ENCODE measurements around the gene MRC2.

The MRC2 gene

DNA sequence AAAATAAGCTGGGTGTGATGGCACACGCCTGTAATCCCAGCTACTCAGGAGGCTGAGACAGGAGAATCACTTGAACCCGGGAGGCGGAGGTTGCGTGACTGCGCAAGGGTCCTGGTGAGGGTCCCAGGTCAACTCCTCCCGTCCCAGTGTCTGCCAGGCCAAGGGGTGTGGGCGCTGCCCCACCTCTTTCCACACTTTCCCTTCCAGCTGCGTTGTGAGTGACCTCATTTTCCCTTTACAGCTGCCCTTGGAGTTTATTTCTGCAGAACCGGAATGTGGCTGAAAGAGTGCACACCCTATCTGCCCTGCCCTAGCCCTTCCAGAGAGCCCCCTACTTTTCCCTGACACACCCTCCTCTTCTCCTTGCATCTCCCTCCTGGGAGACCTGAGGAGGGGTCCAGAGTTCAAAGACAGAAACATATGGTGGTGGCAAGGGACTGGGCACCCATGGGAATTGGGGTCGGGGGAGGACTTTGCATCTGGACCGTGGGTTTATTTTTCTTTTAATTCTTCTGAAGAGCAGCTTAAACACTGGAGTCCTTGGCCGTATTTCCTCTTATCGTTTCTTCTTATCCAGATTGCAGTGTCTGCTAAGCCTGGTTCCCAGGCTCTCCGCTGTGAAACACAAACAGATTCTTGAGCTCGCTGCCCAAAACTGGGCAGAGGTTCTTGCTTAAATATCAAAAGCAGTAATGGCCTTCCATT lies 20.9 kb downstream of the MRC2 start:
- no peaks in the 10 kb centered on the region for H3K36me3 ChIP-seq (ENCODE audit: insufficient read depth, low read length)
- H3K9ac ChIP-seq (ENCODE audit: low read depth, low read length): no peak overlapping the region
- no peaks in the 10 kb centered on the region for H4K20me1 ChIP-seq (ENCODE audit: insufficient read depth, low read length)
- no peak overlapping the region for H3K4me3 ChIP-seq (ENCODE audit: low read depth in 1 of 2, low read length in 2 of 2)
- H3K27ac ChIP-seq (ENCODE audit: low read length): no peak overlapping the region
- TF ChIP-seq EZH2 (IDR thresholded peaks at IDR 0.05; ENCODE audit: borderline replicate concordance, low read depth, low read length, severe bottlenecking): no peak
- TF ChIP-seq, protein P1, sequence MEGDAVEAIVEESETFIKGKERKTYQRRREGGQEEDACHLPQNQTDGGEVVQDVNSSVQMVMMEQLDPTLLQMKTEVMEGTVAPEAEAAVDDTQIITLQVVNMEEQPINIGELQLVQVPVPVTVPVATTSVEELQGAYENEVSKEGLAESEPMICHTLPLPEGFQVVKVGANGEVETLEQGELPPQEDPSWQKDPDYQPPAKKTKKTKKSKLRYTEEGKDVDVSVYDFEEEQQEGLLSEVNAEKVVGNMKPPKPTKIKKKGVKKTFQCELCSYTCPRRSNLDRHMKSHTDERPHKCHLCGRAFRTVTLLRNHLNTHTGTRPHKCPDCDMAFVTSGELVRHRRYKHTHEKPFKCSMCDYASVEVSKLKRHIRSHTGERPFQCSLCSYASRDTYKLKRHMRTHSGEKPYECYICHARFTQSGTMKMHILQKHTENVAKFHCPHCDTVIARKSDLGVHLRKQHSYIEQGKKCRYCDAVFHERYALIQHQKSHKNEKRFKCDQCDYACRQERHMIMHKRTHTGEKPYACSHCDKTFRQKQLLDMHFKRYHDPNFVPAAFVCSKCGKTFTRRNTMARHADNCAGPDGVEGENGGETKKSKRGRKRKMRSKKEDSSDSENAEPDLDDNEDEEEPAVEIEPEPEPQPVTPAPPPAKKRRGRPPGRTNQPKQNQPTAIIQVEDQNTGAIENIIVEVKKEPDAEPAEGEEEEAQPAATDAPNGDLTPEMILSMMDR (IDR thresholded peaks at IDR 0.05; ENCODE audit: borderline replicate concordance, extremely low read depth, low read length, poor library complexity, severe bottlenecking): no peak
- no peaks in the 10 kb centered on the region for H3K79me2 ChIP-seq (ENCODE audit: insufficient read depth, low read length)
- DNase-seq: no peak
- H2AFZ ChIP-seq (ENCODE audit: low read depth, low read length): no peak overlapping the region
- H3K27me3 ChIP-seq (ENCODE audit: insufficient read depth, low read length, poor library complexity): no peaks in the 10 kb centered on the region
- no peak overlapping the region for H3K4me2 ChIP-seq (ENCODE audit: insufficient read depth, low read length)
- peaks cover 14% of the 10 kb centered on the region for H3K4me1 ChIP-seq (ENCODE audit: insufficient read depth, low read length)
- H3K9me3 ChIP-seq (ENCODE audit: insufficient read depth, low read length, severe bottlenecking): no peaks in the 10 kb centered on the region
- no peak for ATAC-seq (ENCODE audit: insufficient read depth, low read depth)

DNA sequence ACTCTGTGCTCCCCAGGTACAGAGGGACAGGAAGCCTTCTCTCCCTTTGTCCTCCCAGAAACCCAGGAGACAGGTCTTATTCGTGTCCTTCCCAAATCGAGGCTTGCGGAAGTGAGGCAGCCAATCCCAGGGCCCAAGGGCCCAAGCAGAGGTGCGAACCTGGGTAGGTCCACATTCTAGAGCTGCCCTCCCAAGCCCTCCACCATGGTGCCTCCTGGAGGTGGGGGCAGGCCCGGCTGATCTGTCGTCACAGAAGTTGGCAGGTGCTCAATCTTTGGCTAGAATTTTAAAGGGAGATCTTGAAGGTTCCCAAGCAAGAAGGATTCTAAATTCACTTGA lies 21.5 kb downstream of the MRC2 start:
- no peaks in the 10 kb centered on the region for H3K27me3 ChIP-seq (ENCODE audit: insufficient read depth, low read length, poor library complexity)
- DNase-seq (no peak), ATAC-seq (ENCODE audit: insufficient read depth, low read depth) (no peak)
- no peak for TF ChIP-seq EZH2 (IDR thresholded peaks at IDR 0.05; ENCODE audit: borderline replicate concordance, low read depth, low read length, severe bottlenecking)
- TF ChIP-seq, protein P1 (IDR thresholded peaks at IDR 0.05; ENCODE audit: borderline replicate concordance, extremely low read depth, low read length, poor library complexity, severe bottlenecking): no peak
- peaks cover 17% of the 10 kb centered on the region for H3K4me1 ChIP-seq (ENCODE audit: insufficient read depth, low read length)
- H3K4me2 ChIP-seq (ENCODE audit: insufficient read depth, low read length): no peak overlapping the region
- H3K79me2 ChIP-seq (ENCODE audit: insufficient read depth, low read length): no peaks in the 10 kb centered on the region
- no peak overlapping the region for H2AFZ ChIP-seq (ENCODE audit: low read depth, low read length)
- no peaks in the 10 kb centered on the region for H3K9me3 ChIP-seq (ENCODE audit: insufficient read depth, low read length, severe bottlenecking)
- no peak overlapping the region for H3K9ac ChIP-seq (ENCODE audit: low read depth, low read length)
- no peaks in the 10 kb centered on the region for H3K36me3 ChIP-seq (ENCODE audit: insufficient read depth, low read length)
- no peaks in the 10 kb centered on the region for H4K20me1 ChIP-seq (ENCODE audit: insufficient read depth, low read length)
- H3K27ac ChIP-seq (ENCODE audit: low read length): no peak overlapping the region
- H3K4me3 ChIP-seq (ENCODE audit: low read depth in 1 of 2, low read length in 2 of 2): no peak overlapping the region

DNA sequence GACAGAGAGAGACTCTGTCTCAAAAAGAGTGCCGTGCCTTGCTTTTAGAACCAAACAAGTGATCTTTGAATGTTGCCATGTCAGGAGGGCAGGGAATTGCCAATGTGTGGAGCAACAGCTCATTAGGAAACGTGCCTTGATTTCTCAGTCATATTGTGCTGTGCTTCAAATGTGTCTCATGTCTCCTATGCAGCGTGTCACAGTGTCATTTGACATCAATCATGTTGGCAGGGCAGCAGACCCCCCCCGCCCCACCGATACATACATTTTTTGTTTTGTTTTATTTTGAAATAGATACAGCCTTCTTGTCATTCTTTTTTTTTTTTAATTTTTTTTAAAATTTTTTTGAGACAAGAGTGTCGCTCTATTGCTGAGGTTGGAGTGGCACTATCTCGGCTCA lies 22.1 kb downstream of the MRC2 start:
- Histone ChIP-seq H3K4me3 (ENCODE audit: low read depth in 1 of 2, low read length in 2 of 2) (no peak overlapping the region), H3K4me2 (ENCODE audit: insufficient read depth, low read length) (no peak overlapping the region), H2AFZ (ENCODE audit: low read depth, low read length) (no peak overlapping the region), H4K20me1 (ENCODE audit: insufficient read depth, low read length) (no peaks in the 10 kb centered on the region), H3K36me3 (ENCODE audit: insufficient read depth, low read length) (no peaks in the 10 kb centered on the region), H3K27ac (ENCODE audit: low read length) (no peak overlapping the region), H3K27me3 (ENCODE audit: insufficient read depth, low read length, poor library complexity) (no peaks in the 10 kb centered on the region), H3K4me1 (ENCODE audit: insufficient read depth, low read length) (peaks cover 17% of the 10 kb centered on the region), H3K79me2 (ENCODE audit: insufficient read depth, low read length) (no peaks in the 10 kb centered on the region), H3K9me3 (ENCODE audit: insufficient read depth, low read length, severe bottlenecking) (no peaks in the 10 kb centered on the region), H3K9ac (ENCODE audit: low read depth, low read length) (no peak overlapping the region)
- no peak for ATAC-seq (ENCODE audit: insufficient read depth, low read depth)
- TF ChIP-seq, protein P1 (IDR thresholded peaks at IDR 0.05; ENCODE audit: borderline replicate concordance, extremely low read depth, low read length, poor library complexity, severe bottlenecking): no peak
- TF ChIP-seq EZH2 (IDR thresholded peaks at IDR 0.05; ENCODE audit: borderline replicate concordance, low read depth, low read length, severe bottlenecking): no peak
- DNase-seq: no peak
